PC-9 (cell line): Measurements from ENCODE around the gene CCDC150. TPM values are rescaled to one million over a fixed set of nuclear protein-coding genes. Genes with fewer than 3 reads are reported as not detected.

Source experiments
- BruUV-seq: library from RNA; stranded (reverse); fragments of 400-500 nt; replicated peaks from 2 replicates; lab custom pipeline; 2021; lab: Mats Ljungman, UMichigan
- CTCF ChIA-PET: fragments of 300-600 bp; sonication (Branson Sonifier 250); formaldehyde crosslinking; loops from one replicate; lab custom pipeline; 2022; ENCODE audit warnings: antibody characterized with exemption; lab: Charles Lee
- POLR2A ChIA-PET: fragments of 300-600 bp; sonication (Branson Sonifier 250); formaldehyde crosslinking; loops from one replicate; lab custom pipeline; 2022; ENCODE audit warnings: antibody characterized with exemption; ENCODE audit not compliant: unreplicated experiment; lab: Charles Lee
- DNase-seq, 2 experiments: peaks; one replicate each; pipeline versions ENCODE4 v3.0.0 to v3.0.0-alpha.2; 2015 to 2022; ENCODE audit warnings: mixed read lengths in 1 of 2
- H2AFZ ChIP-seq: fragments of 200-600 bp; sonication (generic); 2 replicates; pipeline ENCODE4 v1.8.1; 2017; ENCODE audit warnings: antibody characterized with exemption
- H3F3A ChIP-seq: fragments of 200-600 bp; sonication (generic); 2 replicates; pipeline ENCODE4 v1.8.1; 2017; ENCODE audit warnings: antibody characterized with exemption, mild to moderate bottlenecking, low read depth; ENCODE audit not compliant: insufficient read depth
- H3K27ac ChIP-seq: fragments of 200-600 bp; sonication (generic); 2 replicates; pipeline ENCODE4 v1.6.1; 2016; ENCODE audit warnings: mixed run types
- H3K27me3 ChIP-seq: fragments of 200-600 bp; sonication (generic); 2 replicates; pipeline ENCODE4 v1.6.1; 2016; ENCODE audit warnings: low read depth, mixed run types; ENCODE audit not compliant: insufficient read depth
- H3K36me3 ChIP-seq: fragments of 200-600 bp; sonication (generic); 2 replicates; pipeline ENCODE4 v1.6.1; 2016; ENCODE audit warnings: low read depth, mixed run types
- H3K4me1 ChIP-seq: fragments of 200-600 bp; sonication (generic); replicated peaks from 2 replicates; pipeline ENCODE4 v1.6.1; 2016; ENCODE audit warnings: mixed run types; ENCODE audit not compliant: insufficient read depth
- H3K4me2 ChIP-seq: fragments of 200-600 bp; sonication (generic); 2 replicates; pipeline ENCODE4 v1.6.1; 2017; ENCODE audit warnings: mixed run types
- H3K4me3 ChIP-seq: fragments of 200-600 bp; sonication (generic); 2 replicates; pipeline ENCODE4 v1.6.1; 2016; ENCODE audit warnings: mixed run types
- H3K79me2 ChIP-seq: fragments of 200-600 bp; sonication (generic); 2 replicates; pipeline ENCODE4 v1.6.1; 2017; ENCODE audit warnings: low read depth, mixed run types
- H3K9me2 ChIP-seq: fragments of 200-600 bp; sonication (generic); 2 replicates; pipeline ENCODE4 v1.8.1; 2017; ENCODE audit warnings: mild to moderate bottlenecking; ENCODE audit not compliant: insufficient read depth
- H3K9me3 ChIP-seq: fragments of 200-600 bp; sonication (generic); 2 replicates; pipeline ENCODE4 v1.8.1; 2016; ENCODE audit warnings: low read depth; ENCODE audit not compliant: insufficient read depth
- H4K20me1 ChIP-seq: fragments of 200-600 bp; sonication (generic); 2 replicates; pipeline ENCODE4 v1.8.1; 2017; ENCODE audit not compliant: insufficient read depth
- EZH2 ChIP-seq: fragments of 200-600 bp; sonication (generic); IDR thresholded peaks from 2 replicates; pipeline ENCODE4 v1.8.0; 2017; ENCODE audit warnings: antibody characterized with exemption, low read depth
- intact Hi-C: fragments of 100-400 bp; cut with micrococcal nuclease; formaldehyde crosslinking; loops from one replicate; pipeline ENCODE4 v1.10.0; 2022; ENCODE audit not compliant: unreplicated experiment
- total RNA-seq: library from RNA; stranded (reverse); gene quantifications from 2 replicates; pipeline ENCODE4 v1.2.3, GENCODE V29; 2021
- TF ChIP-seq, protein P1 (sequence below): fragments of 200-600 bp; sonication (generic); conservative IDR thresholded peaks from 2 replicates; pipeline ENCODE4 v1.6.1; 2017; ENCODE audit warnings: mixed run types, antibody characterized with exemption, mild to moderate bottlenecking, moderate library complexity

Gene CCDC150
- total RNA-seq, 1 experiment from 2014 or later = 9.8 TPM

GRCh38 chr2:196747400-196747799, 107.9 kb downstream of the CCDC150 start:
- Histone ChIP-seq H3K4me2 (no peak overlapping the region), H3K9me3 (no peaks in the 10 kb centered on the region), H3K9me2 (no peaks in the 10 kb centered on the region), H4K20me1 (no peaks in the 10 kb centered on the region), H3F3A (no peaks in the 10 kb centered on the region), H3K4me1 (no peaks in the 10 kb centered on the region), H3K27ac (no peak overlapping the region), H3K36me3 (no peaks in the 10 kb centered on the region), H3K4me3 (no peak overlapping the region), H3K79me2 (no peaks in the 10 kb centered on the region), H3K27me3 (no peaks in the 10 kb centered on the region), H2AFZ (no peak overlapping the region)
- no TSS peak for BruUV-seq
- no peak for TF ChIP-seq EZH2
- TF ChIP-seq, protein P1, sequence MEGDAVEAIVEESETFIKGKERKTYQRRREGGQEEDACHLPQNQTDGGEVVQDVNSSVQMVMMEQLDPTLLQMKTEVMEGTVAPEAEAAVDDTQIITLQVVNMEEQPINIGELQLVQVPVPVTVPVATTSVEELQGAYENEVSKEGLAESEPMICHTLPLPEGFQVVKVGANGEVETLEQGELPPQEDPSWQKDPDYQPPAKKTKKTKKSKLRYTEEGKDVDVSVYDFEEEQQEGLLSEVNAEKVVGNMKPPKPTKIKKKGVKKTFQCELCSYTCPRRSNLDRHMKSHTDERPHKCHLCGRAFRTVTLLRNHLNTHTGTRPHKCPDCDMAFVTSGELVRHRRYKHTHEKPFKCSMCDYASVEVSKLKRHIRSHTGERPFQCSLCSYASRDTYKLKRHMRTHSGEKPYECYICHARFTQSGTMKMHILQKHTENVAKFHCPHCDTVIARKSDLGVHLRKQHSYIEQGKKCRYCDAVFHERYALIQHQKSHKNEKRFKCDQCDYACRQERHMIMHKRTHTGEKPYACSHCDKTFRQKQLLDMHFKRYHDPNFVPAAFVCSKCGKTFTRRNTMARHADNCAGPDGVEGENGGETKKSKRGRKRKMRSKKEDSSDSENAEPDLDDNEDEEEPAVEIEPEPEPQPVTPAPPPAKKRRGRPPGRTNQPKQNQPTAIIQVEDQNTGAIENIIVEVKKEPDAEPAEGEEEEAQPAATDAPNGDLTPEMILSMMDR = no peak
- ChIA-PET CTCF (no interaction called here), POLR2A (no interaction called here)
- DNase-seq = no peak
- intact Hi-C loops = no loop called here

- no peak for DNase-seq
- Histone ChIP-seq H3K27ac (no peak overlapping the region), H3F3A (no peaks in the 10 kb centered on the region), H3K4me1 (no peaks in the 10 kb centered on the region), H3K4me2 (no peak overlapping the region), H3K79me2 (no peaks in the 10 kb centered on the region), H3K27me3 (no peaks in the 10 kb centered on the region), H3K9me3 (no peaks in the 10 kb centered on the region), H2AFZ (no peak overlapping the region), H3K36me3 (no peaks in the 10 kb centered on the region), H3K4me3 (no peak overlapping the region), H3K9me2 (no peaks in the 10 kb centered on the region), H4K20me1 (no peaks in the 10 kb centered on the region)
- POLR2A ChIA-PET = no interaction called here
- CTCF ChIA-PET = no interaction called here
- BruUV-seq = no TSS peak
- TF ChIP-seq, protein P1 = no peak
- TF ChIP-seq EZH2 = no peak
- intact Hi-C loops = no loop called here
Observed at GRCh38 chr2:196748123-196748522, 108.6 kb downstream of the CCDC150 start.

- intact Hi-C loops = loop anchor here (10.0 kb wide), 1 partner anchor 296 kb away; no protein-coding TSS in a partner anchor
- CTCF ChIA-PET = no interaction called here
- no peaks in the 10 kb centered on the region for H3K27me3 ChIP-seq
- no peaks in the 10 kb centered on the region for H4K20me1 ChIP-seq
- no peak overlapping the region for H2AFZ ChIP-seq
- DNase-seq = no peak
- no peaks in the 10 kb centered on the region for H3K79me2 ChIP-seq
- no peak overlapping the region for H3K27ac ChIP-seq
- H3K36me3 ChIP-seq = no peaks in the 10 kb centered on the region
- TF ChIP-seq EZH2 = no peak
- TF ChIP-seq, protein P1 = no peak
- no TSS peak for BruUV-seq
- H3K4me2 ChIP-seq = no peak overlapping the region
- no peak overlapping the region for H3K4me3 ChIP-seq
- H3F3A ChIP-seq = no peaks in the 10 kb centered on the region
- POLR2A ChIA-PET = no interaction called here
- no peaks in the 10 kb centered on the region for H3K9me2 ChIP-seq
- no peaks in the 10 kb centered on the region for H3K9me3 ChIP-seq
- no peaks in the 10 kb centered on the region for H3K4me1 ChIP-seq
Observed at GRCh38 chr2:196750291-196750923, 110.9 kb downstream of the CCDC150 start.
